GM11168 (cell line): ENCODE results near the gene ADSL.
"Not testable (repeated sequence)": the region's sequence is repeated elsewhere in the genome, so short reads cannot be mapped to it uniquely, and the experiment has no call there.

Experiments used
- in situ Hi-C: fragments of 300-500 bp; cut with MboI; formaldehyde crosslinking; loops from one replicate; pipeline ENCODE4 v1.12.0; 2022; ENCODE audit warnings: low sequenced_read_pairs; ENCODE audit not compliant: unreplicated experiment

The ADSL gene

GRCh38 chr22:40366068-40366467 lies 19.8 kb downstream of the ADSL start:
- in situ Hi-C loops, result no loop called here

DNA sequence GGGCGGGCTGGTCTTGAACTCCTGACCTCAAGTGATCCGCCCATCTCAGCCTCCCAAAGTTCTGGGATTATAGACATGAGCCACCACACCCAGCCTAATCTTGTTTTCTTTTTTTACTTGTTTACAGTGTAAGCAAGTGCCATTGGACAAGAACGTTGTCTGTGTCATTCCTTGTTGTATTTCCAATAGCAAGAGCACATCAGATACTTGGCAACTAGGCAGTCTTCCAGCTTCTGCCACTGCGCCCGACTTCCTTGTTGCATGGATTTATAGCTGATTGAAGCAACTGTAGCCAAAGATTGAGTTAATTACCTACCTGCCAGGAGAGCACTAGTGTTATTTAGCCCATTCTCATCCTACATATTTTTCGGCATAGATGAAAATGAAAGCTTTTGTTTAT lies 21.0 kb downstream of the ADSL start:
- in situ Hi-C loops, result no loop called here

GRCh38 chr22:40368016-40368415 lies 21.7 kb downstream of the ADSL start:
- in situ Hi-C loops, result no loop called here

- in situ Hi-C loops, result no loop called here
Measured at GRCh38 chr22:40368836-40369235, 22.5 kb downstream of the ADSL start.

GRCh38 chr22:40374567-40374966 lies 28.3 kb downstream of the ADSL start:
- in situ Hi-C loops, result no loop called here

DNA sequence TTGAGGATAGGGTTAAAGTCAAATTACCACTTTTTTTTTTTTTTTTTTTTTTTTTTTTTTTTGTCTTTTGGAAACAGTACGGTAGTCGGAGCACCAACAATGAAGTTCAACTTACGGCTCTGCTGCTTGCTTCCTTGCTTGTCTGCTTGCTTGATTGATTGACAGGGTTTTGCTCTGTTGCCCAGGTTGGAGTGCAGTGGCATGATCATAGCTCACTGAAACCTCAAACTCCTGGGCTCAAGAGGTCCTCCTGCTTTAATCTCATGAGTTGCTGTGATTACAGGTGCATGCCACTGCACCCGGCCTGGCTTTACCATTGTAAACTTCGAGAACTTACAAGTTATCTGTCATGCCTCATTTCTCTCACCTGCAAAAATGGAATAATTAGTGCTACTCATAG lies 29.8 kb downstream of the ADSL start:
- in situ Hi-C loops, result no loop called here

GRCh38 chr22:40377931-40378330 lies 31.6 kb downstream of the ADSL start:
- in situ Hi-C loops, result no loop called here

DNA sequence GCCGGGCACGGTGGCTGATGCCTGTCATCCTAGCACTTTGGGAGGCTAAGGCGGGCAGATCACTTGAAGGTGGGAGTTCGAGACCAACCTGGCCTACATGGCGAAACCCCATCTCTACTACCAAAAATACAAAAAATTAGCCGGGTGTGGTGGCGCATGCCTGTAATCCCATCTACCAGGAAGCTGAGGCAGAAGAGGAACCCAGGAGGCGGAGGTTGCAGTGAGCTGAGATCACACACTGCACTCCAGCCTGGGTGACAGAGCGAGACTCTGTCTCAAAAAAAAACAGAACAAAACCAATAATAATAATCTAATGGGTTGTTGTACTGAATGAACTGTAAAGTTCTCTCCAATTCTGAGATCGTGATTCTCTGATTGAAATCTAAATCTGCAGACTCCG lies 32.1 kb downstream of the ADSL start:
- in situ Hi-C loops, result not testable (repeated sequence)

DNA sequence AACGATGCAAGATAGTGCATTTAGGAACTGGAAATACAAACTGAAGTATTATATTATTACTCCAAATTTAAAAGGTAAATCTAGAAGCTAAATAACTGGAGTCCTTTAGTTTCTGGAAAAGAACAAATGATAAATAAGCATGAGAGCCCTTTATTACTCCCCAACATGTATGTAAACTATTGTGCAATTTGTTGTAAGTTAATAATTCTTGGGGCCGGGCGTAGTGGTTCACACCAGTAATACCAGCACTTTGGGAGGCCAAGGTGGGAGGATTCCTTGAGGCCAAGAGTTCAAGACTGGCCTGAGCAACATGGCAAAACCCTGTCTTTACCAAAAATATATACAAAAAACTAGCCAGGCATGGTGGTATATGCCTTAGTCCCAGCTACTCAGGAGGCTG lies 35.2 kb downstream of the ADSL start:
- in situ Hi-C loops, result no loop called here

- in situ Hi-C loops, result no loop called here
Measured at GRCh38 chr22:40383905-40384304, 37.6 kb downstream of the ADSL start.

DNA sequence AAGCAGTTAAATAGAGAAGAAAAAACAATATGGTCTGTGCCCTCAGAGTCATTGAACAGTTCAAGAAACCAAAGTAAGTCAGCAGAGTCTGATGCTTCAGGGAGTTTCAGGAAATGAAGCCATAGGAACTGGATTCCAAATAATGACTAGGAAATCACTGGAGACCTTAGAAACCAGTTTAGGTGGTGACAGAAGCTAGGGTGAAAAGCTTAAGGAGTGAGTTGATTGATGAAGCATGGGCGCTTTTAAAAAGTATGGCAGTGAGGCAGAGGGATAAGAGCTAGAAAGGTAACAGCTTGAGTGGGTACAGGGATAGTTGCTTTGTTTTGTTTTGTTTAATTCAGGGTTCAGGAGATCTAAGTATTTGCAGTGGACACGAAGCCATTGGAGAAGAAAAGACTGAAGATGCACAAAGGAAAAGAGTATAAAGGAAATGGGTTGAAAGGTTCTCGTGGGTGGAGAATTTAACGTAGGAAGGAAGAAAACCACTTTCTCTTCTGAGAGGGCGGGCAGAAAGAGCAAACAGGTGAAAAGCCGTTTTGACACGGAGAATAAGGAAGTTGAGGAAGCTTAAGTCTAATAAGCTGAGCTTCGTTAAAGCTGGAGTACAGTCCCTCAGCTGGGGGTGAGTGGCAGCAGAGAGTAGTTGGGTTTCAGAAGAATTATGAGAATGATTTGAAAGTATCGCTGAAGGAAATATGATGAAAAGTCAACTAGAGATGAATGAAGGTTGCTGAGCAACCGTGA lies 38.9 kb downstream of the ADSL start:
- in situ Hi-C loops, result no loop called here

- in situ Hi-C loops, result no loop called here
Measured at GRCh38 chr22:40387746-40388145, 41.4 kb downstream of the ADSL start.

GRCh38 chr22:40388231-40388630 lies 41.9 kb downstream of the ADSL start:
- in situ Hi-C loops, result no loop called here

GRCh38 chr22:40391417-40391816 lies 45.1 kb downstream of the ADSL start:
- in situ Hi-C loops, result no loop called here

GRCh38 chr22:40392618-40393017 lies 46.3 kb downstream of the ADSL start:
- in situ Hi-C loops, result no loop called here

DNA sequence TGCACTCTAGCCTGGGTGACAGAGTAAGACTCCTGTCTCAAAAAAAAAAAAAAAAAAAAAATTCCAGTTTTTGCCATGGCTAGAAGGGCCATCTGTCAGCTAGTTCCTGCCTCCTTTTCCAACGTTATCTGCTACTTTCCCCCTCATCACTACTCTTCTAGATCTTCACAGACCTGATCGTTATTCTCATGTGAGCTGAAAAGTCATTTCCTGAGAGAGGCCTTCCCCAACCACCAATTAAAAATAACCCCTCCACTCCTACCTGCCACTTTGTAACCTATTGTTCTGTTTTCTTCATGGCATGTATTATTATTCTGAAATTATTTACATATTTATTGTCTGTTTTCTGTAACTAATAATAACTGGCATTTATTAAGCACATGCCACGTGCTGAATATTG lies 48.3 kb downstream of the ADSL start:
- in situ Hi-C loops, result no loop called here

DNA sequence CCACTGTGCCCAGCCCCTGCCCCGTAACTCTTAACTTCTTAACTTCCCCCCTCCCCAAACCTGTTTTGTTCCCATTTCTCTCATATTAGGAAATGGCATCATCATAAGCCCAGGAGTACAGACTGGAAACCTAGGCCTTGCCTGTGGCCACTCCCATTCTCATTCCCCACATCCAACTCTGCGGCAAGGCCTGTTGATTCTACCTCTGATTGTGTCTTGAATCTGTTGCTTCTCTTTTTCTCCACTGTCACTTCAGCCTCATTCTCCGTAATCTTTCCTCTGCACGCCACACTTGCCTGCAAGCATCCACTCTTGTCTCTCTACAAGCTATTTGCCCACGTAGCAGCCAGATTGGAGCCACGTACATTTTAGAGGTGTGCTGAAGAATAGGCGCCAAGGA lies 49.3 kb downstream of the ADSL start:
- in situ Hi-C loops, result no loop called here

DNA sequence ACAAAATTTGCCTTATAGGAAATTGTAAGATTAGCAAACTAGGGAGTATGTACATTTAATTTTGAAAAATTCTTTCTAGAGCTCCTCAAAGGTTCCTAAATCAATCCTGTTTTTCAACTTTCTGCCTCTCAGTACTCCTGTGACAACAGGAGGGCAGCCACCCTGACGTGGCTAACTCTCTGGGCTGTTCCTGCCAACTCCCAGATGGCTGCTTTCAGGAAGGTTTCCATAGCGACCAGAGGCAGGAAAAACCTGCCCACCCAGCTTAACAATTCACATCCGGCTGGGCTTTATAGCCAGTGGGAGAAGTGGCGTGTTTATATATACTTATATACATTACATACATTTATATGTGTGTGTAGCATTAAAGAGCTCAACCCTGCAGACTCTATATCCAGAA lies 50.6 kb downstream of the ADSL start:
- in situ Hi-C loops, result no loop called here

- in situ Hi-C loops, result no loop called here
Measured at GRCh38 chr22:40397396-40397795, 51.1 kb downstream of the ADSL start.

DNA sequence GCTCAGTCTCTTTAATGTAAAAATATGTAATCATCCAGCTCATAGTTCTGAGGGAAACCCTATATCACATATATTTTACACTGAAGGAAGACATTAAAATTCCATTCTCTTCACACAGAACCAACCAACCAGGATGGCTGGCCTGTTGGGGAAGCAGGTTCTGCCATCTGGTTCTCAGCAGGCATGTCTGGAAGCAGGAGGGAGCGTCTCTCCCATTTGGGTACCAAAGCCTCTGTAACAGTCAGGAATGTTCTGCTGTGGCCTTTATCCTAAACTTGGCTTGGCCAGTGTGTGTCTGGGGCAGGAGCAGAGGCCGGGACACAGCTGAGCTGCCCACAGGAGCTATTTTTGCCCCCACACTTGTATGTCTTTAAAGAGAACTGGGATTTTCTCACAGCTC lies 53.3 kb downstream of the ADSL start:
- in situ Hi-C loops, result no loop called here

- in situ Hi-C loops, result no loop called here
Measured at GRCh38 chr22:40400159-40400558, 53.9 kb downstream of the ADSL start.

GRCh38 chr22:40401532-40401931 lies 55.2 kb downstream of the ADSL start:
- in situ Hi-C loops, result no loop called here

DNA sequence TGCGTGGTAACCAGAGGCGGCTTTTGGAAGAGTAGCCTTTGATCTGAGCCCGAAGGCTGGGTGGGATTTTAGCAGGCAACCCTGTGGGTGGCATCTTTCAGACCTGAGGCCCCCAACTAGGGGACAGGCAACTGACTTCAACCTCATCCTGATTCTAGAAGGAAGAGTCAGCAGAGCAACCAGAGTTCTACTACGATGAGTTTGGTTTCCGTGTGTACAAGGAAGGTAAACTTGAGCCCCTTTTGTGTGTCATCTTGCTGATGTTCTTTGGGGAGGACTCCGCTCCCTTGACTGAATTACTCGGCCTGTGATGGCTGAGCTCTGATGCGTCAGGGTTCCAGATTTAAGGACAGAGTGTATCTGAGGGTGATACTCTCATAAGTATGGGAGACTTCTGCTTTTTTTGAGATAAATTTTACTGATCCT lies 55.7 kb downstream of the ADSL start:
- in situ Hi-C loops, result no loop called here
